ENCODE data around the gene KAZN.

GRCh38 chr1:15055736-15056415 lies 457.4 kb downstream of the KAZN start:
- TF ChIP-seq, protein P1, sequence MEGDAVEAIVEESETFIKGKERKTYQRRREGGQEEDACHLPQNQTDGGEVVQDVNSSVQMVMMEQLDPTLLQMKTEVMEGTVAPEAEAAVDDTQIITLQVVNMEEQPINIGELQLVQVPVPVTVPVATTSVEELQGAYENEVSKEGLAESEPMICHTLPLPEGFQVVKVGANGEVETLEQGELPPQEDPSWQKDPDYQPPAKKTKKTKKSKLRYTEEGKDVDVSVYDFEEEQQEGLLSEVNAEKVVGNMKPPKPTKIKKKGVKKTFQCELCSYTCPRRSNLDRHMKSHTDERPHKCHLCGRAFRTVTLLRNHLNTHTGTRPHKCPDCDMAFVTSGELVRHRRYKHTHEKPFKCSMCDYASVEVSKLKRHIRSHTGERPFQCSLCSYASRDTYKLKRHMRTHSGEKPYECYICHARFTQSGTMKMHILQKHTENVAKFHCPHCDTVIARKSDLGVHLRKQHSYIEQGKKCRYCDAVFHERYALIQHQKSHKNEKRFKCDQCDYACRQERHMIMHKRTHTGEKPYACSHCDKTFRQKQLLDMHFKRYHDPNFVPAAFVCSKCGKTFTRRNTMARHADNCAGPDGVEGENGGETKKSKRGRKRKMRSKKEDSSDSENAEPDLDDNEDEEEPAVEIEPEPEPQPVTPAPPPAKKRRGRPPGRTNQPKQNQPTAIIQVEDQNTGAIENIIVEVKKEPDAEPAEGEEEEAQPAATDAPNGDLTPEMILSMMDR (IDR thresholded peaks at IDR 0.05) = no peak
- TF ChIP-seq RAD21 (IDR thresholded peaks at IDR 0.05; ENCODE audit: low read length) (no peak), EP300 (IDR thresholded peaks at IDR 0.05; ENCODE audit: borderline replicate concordance in 1 of 2, low read depth in 1 of 2, low read length in 1 of 2) (no peak), EZH2phosphoT487 (IDR thresholded peaks at IDR 0.05; ENCODE audit: borderline replicate concordance, low read depth) (no peak), SIN3A (IDR thresholded peaks at IDR 0.05; ENCODE audit: borderline replicate concordance, low read depth, low read length) (no peak)
